Activated T-helper 17 cell treated with anti-CD3 and anti-CD28 coated beads, Interleukin-2, amount 50 U/mL, for 72 hours (primary cell): ENCODE measurements around the gene ESPN. TPM values are rescaled to one million over a fixed set of nuclear protein-coding genes. Genes with fewer than 3 reads are reported as not detected.
"Not testable (repeated sequence)": the region's sequence is repeated elsewhere in the genome, so short reads cannot be mapped to it uniquely, and the experiment has no call there.

Source experiments
- ATAC-seq: fragments of 150-1000 bp; cut with Tn5 transposase; replicated peaks from 2 replicates; pipeline ENCODE4 v1.10.0; 2021; ENCODE audit warnings: mild to moderate bottlenecking, moderate library complexity
- H3K27ac Mint-ChIP-seq: one replicate; pipeline ENCODE4 v1.8.0; 2022; ENCODE audit warnings: mixed read lengths
- H3K27me3 Mint-ChIP-seq: one replicate; pipeline ENCODE4 v1.8.0; 2022; ENCODE audit warnings: mixed read lengths
- H3K36me3 Mint-ChIP-seq: one replicate; pipeline ENCODE4 v1.8.0; 2022; ENCODE audit warnings: low read depth, mild to moderate bottlenecking, mixed read lengths
- H3K4me1 Mint-ChIP-seq: one replicate; pipeline ENCODE4 v1.8.0; 2022; ENCODE audit warnings: mixed read lengths
- H3K4me3 Mint-ChIP-seq: one replicate; pipeline ENCODE4 v1.8.0; 2022; ENCODE audit warnings: mild to moderate bottlenecking, mixed read lengths
- H3K9me3 Mint-ChIP-seq: one replicate; pipeline ENCODE4 v1.8.0; 2022; ENCODE audit warnings: mixed read lengths
- total RNA-seq, 2 donors: library from RNA; stranded (reverse); gene quantifications; one replicate each; pipeline ENCODE4 v1.2.3, GENCODE V29; 2022

ESPN gene
- total RNA-seq, 2 donors from 2014 or later: 0.71 to 3.5 TPM

DNA sequence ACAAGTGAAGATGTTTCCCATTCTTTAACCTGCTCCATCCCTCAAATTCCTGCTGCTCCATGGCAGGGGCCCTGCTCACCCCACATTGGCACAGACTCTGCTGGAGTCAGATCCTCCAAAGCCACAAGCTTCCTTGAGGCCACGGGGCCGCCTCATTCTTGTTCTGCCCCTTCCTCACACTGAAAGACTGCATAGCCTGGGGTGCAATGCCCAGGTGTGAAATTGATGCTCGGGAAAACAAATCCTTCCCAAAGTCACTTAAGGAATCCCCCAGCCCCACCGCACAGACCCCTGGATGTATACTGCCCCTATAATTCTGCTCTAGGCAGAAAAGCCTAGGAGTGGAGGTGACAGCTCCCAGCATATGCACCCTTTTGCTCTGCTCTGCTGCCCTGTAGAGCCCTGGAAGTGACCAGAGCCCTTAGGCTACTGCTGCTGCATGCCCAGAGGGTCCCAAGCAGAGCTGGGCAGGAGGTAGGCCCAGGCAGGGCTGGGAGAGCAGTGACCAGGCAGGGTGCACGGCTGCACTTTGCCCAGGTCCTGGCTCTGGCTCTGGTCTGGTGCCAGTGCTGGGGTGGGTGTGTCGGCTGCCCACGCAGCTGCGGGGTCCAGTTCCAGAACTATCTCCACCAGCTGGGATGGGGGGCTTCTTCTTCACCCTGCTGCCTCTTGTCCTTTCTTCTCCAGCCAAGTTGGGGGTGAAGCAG, 6.5 kb upstream of the ESPN start:
- Mint-ChIP-seq H3K4me1 (peaks cover 6% of the 10 kb centered on the region), H3K9me3 (no peaks in the 10 kb centered on the region), H3K27ac (no peak overlapping the region), H3K36me3 (no peaks in the 10 kb centered on the region), H3K27me3 (peaks cover 36% of the 10 kb centered on the region), H3K4me3 (no peak overlapping the region)
- ATAC-seq: no peak

DNA sequence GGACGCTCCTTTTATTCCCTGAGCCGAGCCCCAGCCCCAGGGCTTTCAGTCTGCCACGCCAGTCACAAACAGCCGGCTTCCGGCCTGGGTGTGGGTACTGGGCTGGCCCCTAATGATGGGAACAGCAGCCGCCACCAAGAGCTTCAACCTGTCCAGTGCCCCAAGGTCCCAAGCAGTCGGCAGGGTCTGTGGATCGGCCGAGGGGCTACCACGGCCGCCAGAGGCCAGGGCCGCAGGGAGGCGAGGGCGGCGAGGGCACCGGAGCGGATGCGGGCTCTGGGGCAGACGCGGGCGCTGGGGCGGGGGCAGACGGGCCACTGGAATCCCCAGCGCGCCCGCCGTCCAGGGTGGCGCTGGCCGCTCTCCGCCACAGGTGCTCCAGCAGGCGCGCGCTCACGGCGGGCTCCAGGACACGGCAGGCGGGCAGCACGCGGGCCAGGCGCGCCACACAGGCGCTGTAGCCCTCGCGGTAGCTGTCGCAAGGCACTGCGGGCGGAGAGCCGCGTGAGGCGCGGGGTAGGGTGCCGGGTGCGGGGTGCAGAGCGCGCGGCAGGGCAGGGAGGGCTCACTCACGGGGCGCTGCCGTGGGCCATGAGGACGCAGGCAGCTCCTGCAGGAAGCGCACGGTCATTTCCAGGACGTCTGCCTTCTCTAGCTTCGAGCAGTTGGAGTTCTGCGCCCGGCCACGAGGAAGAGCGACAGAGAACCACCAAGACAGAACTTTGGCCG, 5.7 kb upstream of the ESPN start:
- Mint-ChIP-seq H3K36me3 (no peaks in the 10 kb centered on the region), H3K9me3 (no peaks in the 10 kb centered on the region), H3K27me3 (peaks cover 36% of the 10 kb centered on the region), H3K4me3 (no peak overlapping the region), H3K4me1 (peaks cover 6% of the 10 kb centered on the region), H3K27ac (no peak overlapping the region)
- ATAC-seq: no peak

DNA sequence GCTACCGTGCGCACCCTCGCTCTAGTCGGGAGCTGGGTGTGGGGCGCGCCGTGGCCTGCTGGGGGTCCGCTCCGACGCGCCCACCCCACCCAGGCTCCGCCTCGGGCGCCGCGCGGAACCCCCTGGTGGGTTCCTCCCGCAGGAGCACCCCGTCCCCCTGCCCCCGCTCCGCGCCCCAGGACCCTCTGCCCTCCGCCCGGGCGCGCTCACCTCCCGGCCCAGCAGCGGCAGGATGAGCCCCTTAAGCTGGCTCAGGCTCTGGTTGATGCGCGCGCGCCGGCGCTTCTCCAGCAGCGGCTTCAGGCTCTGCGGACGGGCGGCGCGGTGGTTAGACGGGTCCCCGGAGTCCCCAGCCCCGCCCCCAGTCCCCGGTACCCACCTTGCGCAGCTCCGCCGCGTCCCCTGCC, 5.2 kb upstream of the ESPN start:
- no peak for ATAC-seq
- H3K9me3 Mint-ChIP-seq: no peaks in the 10 kb centered on the region
- no peaks in the 10 kb centered on the region for H3K36me3 Mint-ChIP-seq
- peaks cover 36% of the 10 kb centered on the region for H3K27me3 Mint-ChIP-seq
- H3K4me3 Mint-ChIP-seq: no peak overlapping the region
- peaks cover 7% of the 10 kb centered on the region for H3K4me1 Mint-ChIP-seq
- H3K27ac Mint-ChIP-seq: no peak overlapping the region

DNA sequence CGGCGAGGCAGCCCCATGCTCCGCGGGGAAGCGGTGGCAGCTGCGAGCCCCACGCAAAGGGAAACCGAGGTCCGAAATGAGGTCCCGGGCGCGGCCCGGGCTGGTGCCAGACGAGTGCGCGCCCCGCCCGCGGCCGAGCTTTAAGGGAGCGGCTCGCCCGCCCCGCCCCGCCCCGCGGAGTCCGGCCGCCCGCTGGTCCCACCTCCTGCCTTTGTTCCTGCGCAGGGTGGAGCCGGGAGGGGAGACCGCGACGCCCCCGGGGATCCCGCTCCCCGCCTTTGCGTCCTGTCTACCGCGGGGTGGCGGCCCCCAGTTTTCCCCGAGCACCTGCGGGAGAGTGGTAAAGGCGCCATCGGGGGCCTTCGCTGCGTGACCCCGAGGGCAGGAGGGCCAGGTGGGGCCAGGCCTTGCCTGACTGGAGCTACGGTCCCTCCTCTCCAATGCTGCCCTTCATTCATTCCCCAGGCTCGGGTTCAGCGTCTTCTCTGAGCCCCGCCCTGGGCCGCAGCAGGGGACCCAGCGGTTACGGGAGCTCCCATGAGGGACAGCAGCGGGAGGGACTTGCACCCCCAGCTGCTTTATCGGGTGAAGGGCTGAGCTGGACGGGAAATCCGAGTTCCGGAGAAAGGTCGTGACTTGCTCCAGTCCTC, 4.6 kb upstream of the ESPN start, which contains the start of gene HES2:
HES2 (minus strand) TSS at position 116 of the 650 bp plus-strand sequence; CDS start at position 17, 99 bp downstream.
- no peak within 1 kb of the TSS for H3K27ac Mint-ChIP-seq
- H3K9me3 Mint-ChIP-seq: no peaks in the 10 kb centered on the region
- peak within 1 kb of the TSS; percentile 12 for H3K4me3 Mint-ChIP-seq
- peaks cover 34% of the 10 kb centered on the region for H3K27me3 Mint-ChIP-seq
- H3K36me3 Mint-ChIP-seq: no peaks in the 10 kb centered on the region
- peak; percentile 13 for ATAC-seq
- H3K4me1 Mint-ChIP-seq: peaks cover 5% of the 10 kb centered on the region

DNA sequence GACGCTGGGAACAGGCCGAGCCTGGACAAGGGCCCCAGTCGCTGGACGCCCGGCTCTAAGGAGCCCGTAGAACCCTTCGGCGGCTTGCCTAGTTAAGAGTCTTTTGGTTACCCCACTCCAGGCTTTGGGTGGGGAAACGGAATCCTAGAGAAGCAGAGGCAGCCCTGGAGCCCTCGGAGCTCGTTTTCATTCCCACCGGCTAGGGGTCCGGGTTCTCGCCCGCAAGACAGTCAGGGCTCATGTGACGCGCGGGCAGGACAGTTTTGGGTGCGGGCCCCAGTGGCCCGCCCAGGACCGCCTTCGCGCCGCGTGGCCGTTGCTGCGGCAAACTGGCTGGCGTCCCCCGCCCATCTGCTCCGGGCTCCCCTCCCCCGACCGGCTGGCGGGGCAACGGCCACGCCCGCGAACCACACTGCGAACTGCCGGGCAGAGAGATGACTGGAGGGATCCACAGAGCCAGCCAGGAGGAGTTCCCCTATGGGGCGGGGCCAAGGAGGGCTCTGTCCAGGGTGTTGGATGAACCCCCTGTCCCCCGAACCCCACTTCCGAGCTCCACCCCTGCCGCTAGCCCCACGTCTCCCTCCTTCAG, 4.0 kb upstream of the ESPN start:
- no peaks in the 10 kb centered on the region for H3K9me3 Mint-ChIP-seq
- ATAC-seq: no peak

DNA sequence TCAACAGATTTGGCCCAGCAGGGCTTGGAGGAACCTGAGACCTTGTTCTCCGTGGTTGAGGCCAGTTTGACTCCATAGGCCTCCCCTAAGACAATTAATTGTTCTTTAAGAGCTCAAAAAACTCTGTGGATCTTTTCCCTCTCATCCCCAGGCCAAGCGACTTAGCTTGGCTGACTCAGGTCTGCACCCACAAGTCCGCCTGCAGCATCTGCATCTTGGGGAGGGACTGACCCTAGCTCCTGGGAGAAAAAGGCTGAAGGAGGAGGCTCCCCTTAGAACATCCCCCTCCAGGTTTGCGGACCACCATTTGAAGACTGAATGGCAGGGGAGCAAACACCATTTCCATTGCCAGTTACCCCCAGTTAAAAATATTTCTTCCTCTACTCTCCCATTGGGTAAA, 3.3 kb upstream of the ESPN start:
- no peak overlapping the region for H3K4me3 Mint-ChIP-seq
- H3K27ac Mint-ChIP-seq: no peak overlapping the region
- no peaks in the 10 kb centered on the region for H3K36me3 Mint-ChIP-seq
- no peaks in the 10 kb centered on the region for H3K9me3 Mint-ChIP-seq
- peaks cover 5% of the 10 kb centered on the region for H3K4me1 Mint-ChIP-seq
- ATAC-seq: no peak
- peaks cover 22% of the 10 kb centered on the region for H3K27me3 Mint-ChIP-seq

More for the DNA sequence above, 4.0 kb upstream of the ESPN start:
- peaks cover 5% of the 10 kb centered on the region for H3K4me1 Mint-ChIP-seq
- H3K36me3 Mint-ChIP-seq: no peaks in the 10 kb centered on the region
- peaks cover 30% of the 10 kb centered on the region for H3K27me3 Mint-ChIP-seq
- H3K4me3 Mint-ChIP-seq: peak overlapping the region; percentile 12
- H3K27ac Mint-ChIP-seq: no peak overlapping the region

DNA sequence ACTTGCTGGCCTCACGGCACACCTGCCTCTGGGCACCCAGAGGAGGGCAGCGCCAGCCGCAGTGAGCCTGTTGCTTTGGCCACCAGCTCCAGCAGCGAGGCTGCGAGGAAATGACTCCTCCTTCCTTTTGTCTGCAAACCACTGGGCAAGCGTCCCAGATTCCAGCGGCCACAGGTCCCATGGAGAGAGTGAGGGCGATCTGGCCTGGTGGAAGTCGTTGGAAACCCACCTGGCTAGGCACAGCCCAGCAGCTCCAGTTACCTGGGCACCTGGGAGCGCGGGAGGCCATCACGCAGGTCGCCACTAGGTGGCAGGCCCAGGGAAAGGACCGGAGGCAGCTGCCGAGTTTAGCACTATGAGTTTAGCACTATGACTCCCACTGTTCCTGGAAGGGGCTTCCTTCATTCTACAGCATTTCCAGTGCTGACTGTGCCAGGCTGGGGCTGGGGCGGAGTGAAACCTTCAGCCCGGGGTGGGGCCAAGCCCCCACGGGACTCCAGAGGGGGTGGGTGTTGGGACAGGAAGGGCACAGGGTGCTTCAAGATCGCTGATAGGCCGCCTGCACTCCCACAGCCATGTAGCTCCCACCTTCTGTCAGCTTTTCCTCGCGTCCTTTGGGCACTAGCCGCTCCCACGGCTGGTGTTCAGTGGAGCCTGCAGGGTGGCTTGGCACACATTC, 1.1 kb upstream of the ESPN start:
- Mint-ChIP-seq H3K4me3 (peak overlapping the region; percentile 64), H3K9me3 (no peaks in the 10 kb centered on the region), H3K27ac (no peak overlapping the region), H3K4me1 (peaks cover 5% of the 10 kb centered on the region), H3K27me3 (peaks cover 8% of the 10 kb centered on the region), H3K36me3 (no peaks in the 10 kb centered on the region)
- ATAC-seq: peak; percentile 79

DNA sequence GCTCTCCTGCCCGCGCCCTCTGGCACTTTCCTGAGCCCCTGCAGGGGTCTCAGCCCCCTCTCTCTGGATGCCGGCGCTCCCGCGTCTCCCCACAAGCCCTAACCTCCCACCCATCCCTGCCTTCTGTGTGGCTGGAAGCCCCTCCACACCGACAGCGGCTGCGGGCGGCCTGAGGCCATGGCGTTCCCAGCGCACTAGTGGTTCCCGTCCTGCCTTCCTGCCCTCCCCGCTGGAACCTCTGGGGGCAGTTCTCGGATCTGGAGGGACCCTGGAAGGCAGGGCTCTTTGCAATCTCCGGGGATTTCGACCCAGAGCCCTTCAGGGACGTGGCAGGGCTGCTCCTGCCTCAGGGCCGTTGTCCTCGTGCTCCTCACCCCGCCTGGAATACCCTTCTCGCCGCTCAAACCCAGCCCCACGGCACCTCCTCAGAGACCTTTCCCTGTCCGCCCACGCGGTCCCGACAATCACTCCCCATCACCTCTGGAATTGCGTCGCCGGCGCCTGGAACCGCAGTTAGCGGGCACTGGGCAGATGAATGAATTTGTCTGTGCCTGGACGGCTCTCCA, 493 bp upstream of the ESPN start:
- Mint-ChIP-seq H3K4me3 (peak overlapping the region; percentile 64), H3K4me1 (peaks cover 5% of the 10 kb centered on the region), H3K27me3 (peaks cover 8% of the 10 kb centered on the region), H3K36me3 (no peaks in the 10 kb centered on the region), H3K27ac (no peak overlapping the region), H3K9me3 (no peaks in the 10 kb centered on the region)
- ATAC-seq: no peak

DNA sequence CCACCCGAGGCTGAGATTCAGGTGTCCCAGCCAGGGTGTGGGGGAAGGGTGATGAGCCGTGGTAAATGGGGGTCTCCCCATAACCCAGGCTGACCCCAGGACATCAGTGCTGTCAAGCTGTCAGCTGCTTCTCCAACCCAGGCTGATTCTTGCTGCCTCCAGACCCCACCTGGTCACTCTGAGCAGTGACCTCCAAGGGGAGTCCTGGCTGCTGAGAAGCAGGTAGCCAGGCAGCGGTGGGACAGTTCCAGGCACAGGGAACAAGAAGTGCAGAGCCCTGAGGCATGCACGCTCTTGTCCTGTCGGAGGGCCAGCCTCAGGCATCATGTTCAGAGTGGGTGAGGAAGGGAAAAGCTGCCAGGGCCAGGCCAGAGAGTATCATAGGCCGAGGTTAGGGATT, 1.1 kb downstream of the ESPN start:
- Mint-ChIP-seq H3K4me3 (no peak overlapping the region), H3K36me3 (no peaks in the 10 kb centered on the region), H3K27ac (no peak overlapping the region), H3K9me3 (no peaks in the 10 kb centered on the region), H3K4me1 (peaks cover 5% of the 10 kb centered on the region), H3K27me3 (peaks cover 8% of the 10 kb centered on the region)
- ATAC-seq: no peak

DNA sequence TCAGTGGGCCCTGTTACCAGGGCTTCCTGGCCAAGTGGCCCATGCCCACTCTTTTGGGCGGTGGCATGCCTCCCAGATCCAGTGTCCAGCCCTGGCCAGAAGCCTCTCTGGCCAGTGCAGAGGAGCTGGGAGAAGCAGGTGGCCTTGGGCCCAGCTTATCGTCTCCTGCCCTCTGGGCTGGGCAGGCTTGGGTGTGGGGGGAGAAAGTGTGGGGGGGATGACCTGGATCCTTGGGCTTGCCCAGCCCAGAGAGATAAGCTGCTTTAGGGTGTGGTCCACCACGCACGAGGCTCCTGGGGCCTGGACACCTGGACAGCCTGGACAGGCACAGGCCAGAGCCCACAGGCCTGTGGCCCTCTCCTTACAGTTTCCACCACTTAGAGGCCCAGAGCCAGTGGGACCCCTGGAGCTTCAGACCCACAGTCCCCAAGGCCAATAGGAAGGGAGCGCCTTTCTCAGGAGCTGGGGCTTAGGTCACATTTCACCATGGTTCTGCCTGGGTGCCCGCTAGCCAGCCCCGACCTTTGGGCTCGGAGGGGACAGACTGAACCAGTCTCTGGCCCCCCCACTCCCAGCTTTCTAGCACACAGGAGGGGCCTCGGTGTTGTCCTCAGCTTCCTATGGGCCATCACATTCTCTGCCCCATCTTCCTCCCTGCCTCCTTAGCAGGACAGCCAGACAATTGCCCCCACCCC, 1.8 kb downstream of the ESPN start:
- peaks cover 7% of the 10 kb centered on the region for H3K27me3 Mint-ChIP-seq

DNA sequence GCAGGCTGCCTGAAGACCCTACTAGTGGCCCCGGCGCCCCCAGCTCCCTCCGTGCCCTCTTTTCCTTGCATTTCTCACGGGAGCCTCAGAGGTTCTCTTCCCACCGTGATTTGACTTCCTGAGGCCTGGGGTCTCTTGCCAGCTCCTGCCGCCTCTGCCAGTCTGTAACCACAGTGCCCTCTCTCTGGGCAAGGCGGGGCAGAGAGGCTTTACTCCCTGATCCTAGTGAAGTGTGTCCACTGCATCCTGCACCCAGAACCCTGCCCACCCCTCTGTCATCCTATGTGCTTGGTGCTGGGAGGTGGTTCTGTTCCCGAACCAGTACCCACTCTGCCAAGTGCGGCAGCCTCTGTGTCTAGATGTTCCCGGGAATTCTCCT, 2.4 kb downstream of the ESPN start:
- Mint-ChIP-seq H3K27me3 (peaks cover 3% of the 10 kb centered on the region), H3K4me1 (peaks cover 5% of the 10 kb centered on the region)

More for the DNA sequence above, 1.8 kb downstream of the ESPN start:
- H3K36me3 Mint-ChIP-seq: no peaks in the 10 kb centered on the region
- no peaks in the 10 kb centered on the region for H3K9me3 Mint-ChIP-seq
- H3K4me3 Mint-ChIP-seq: no peak overlapping the region
- no peak for ATAC-seq
- peaks cover 5% of the 10 kb centered on the region for H3K4me1 Mint-ChIP-seq
- H3K27ac Mint-ChIP-seq: no peak overlapping the region

DNA sequence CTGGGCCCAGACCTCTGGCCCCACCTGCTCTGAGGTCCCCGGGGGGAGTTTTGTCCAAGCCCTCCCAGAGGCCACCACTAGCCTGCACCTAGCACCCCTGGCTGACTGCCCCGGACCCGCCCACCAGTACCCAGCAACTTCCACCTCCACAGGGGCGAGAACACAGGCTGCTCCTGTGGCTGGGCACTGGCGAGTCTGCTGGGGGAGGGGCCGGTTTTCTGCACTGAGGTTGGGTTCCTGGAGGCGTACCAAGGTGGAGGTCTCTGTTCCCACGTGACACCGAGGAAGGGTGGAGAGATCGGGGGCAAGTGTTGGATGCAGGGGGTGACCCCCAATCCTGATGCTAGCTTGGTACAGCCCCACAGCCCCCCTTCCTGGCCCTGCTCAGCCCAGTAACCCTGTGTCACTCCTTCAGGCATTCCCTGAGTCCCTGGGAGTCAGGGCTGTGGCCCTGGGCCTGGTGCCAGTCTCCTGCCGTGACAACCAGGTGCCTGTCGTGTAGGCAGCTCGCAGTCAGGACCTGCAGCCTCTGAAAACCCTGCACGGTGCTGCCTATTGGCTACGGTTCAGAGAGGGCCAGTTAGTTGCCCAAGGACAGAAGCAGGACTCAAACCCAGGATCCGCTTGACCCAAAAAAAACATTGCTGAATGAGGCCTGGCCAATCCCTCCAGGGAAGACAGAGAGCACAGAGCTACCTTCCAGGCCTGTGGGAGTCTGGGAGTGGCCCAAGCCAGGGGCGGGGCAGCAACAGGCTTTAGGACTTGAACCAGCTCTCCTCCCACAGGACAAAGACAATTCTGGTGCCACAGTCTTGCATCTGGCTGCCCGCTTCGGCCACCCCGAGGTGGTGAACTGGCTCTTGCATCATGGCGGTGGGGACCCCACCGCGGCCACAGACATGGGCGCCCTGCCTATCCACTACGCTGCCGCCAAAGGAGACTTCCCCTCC, 3.1 kb downstream of the ESPN start:
- Mint-ChIP-seq H3K4me1 (peaks cover 5% of the 10 kb centered on the region), H3K4me3 (no peak overlapping the region), H3K27me3 (peaks cover 3% of the 10 kb centered on the region), H3K27ac (no peak overlapping the region), H3K9me3 (no peaks in the 10 kb centered on the region), H3K36me3 (no peaks in the 10 kb centered on the region)
- ATAC-seq: no peak

More for the DNA sequence above, 2.4 kb downstream of the ESPN start:
- H3K27ac Mint-ChIP-seq: no peak overlapping the region
- no peaks in the 10 kb centered on the region for H3K36me3 Mint-ChIP-seq
- H3K4me3 Mint-ChIP-seq: no peak overlapping the region
- ATAC-seq: no peak
- H3K9me3 Mint-ChIP-seq: no peaks in the 10 kb centered on the region

DNA sequence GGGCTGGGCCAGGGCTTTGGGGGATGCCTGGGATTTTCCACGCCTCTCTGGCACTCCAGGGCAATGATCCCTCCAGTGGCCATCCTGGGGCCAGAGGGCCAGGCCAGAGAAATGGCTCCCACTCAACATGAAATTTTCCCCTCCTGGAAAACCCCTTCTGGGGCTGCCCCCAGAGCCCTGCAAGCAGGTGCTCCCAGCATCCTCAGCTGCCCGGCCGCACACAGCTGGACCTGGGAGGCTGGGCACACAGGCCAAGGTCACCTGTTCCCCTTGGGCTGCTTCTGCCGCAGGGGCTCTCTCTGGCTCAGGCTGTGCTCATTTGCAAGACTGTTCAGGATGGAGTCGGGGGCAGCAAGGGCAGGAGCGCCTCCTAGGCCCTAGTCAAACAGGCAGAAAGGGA, 3.9 kb downstream of the ESPN start:
- not testable (repeated sequence) for H3K27ac Mint-ChIP-seq, H3K9me3 Mint-ChIP-seq, H3K36me3 Mint-ChIP-seq, H3K4me3 Mint-ChIP-seq, H3K27me3 Mint-ChIP-seq, H3K4me1 Mint-ChIP-seq, ATAC-seq
